ENCODE results near the gene ALS2. TPM values are rescaled to one million over a fixed set of nuclear protein-coding genes. Genes with fewer than 3 reads are reported as not detected.
"Not testable (repeated sequence)": the region's sequence is repeated elsewhere in the genome, so short reads cannot be mapped to it uniquely, and the experiment has no call there.

ALS2 gene
- total RNA-seq, 2 donors from 2014 or later: 14.3 to 15.8 TPM

- no peak for ATAC-seq (replicated peaks in 1 of 2)
- no peak overlapping the region for H3K4me3 Mint-ChIP-seq
- H3K4me1 Mint-ChIP-seq (ENCODE audit: low read depth): no peaks in the 10 kb centered on the region
- H3K27ac Mint-ChIP-seq: no peak overlapping the region
- no peaks in the 10 kb centered on the region for H3K36me3 Mint-ChIP-seq (ENCODE audit: insufficient read depth in 2 of 2)
- no peaks in the 10 kb centered on the region for H3K9me3 Mint-ChIP-seq
- H3K27me3 Mint-ChIP-seq (ENCODE audit: low read depth): no peaks in the 10 kb centered on the region
- no peak for DNase-seq
These were observed 106.4 kb downstream of the ALS2 start for GRCh38 chr2:201674298-201674697.

- H3K9me3 Mint-ChIP-seq: no peaks in the 10 kb centered on the region
- DNase-seq: no peak
- H3K36me3 Mint-ChIP-seq (ENCODE audit: insufficient read depth in 2 of 2): no peaks in the 10 kb centered on the region
- no peaks in the 10 kb centered on the region for H3K4me1 Mint-ChIP-seq (ENCODE audit: low read depth)
- no peak overlapping the region for H3K4me3 Mint-ChIP-seq
- no peak overlapping the region for H3K27ac Mint-ChIP-seq
- ATAC-seq (replicated peaks in 1 of 2): no peak
- no peaks in the 10 kb centered on the region for H3K27me3 Mint-ChIP-seq (ENCODE audit: low read depth)
These were observed 107.2 kb downstream of the ALS2 start for GRCh38 chr2:201673546-201673945.

GRCh38 chr2:201671205-201671604, 109.5 kb downstream of the ALS2 start:
- not testable (repeated sequence) for H3K4me3 Mint-ChIP-seq; H3K9me3 Mint-ChIP-seq; H3K36me3 Mint-ChIP-seq (ENCODE audit: insufficient read depth in 2 of 2); H3K4me1 Mint-ChIP-seq (ENCODE audit: low read depth); H3K27ac Mint-ChIP-seq; H3K27me3 Mint-ChIP-seq (ENCODE audit: low read depth); DNase-seq; ATAC-seq (replicated peaks in 1 of 2)

- Mint-ChIP-seq H3K36me3 (ENCODE audit: insufficient read depth in 2 of 2) (no peaks in the 10 kb centered on the region), H3K4me3 (no peak overlapping the region), H3K27ac (no peak overlapping the region)
These were observed 110.9 kb downstream of the ALS2 start for GRCh38 chr2:201669865-201670264.

DNA sequence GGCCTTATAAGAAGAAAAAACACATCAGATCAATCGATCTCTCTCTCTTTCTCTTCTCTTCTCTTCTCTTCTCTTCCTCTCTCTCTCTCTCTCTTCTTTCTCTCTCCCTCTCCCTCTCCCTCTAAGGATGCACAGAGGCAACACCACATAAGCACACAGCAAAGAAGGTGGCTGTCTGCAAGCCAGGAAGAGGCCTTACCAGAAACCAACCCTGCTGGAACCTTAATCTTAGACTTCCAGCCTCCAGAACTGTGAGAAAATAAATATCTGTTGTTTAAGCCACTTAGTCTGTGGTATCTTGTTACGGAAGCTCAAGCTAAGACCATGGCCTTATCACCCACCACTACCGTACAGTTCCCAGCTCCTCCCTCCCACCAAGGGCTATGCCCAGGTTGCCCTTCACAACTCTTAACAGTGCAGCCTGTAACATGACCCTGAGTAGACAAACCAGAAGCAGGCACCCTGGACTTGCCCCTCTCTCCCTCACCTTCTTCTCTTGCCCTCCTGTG, 112.3 kb downstream of the ALS2 start:
- ATAC-seq (replicated peaks in 1 of 2) (no peak), DNase-seq (no peak)
- no peak overlapping the region for H3K27ac Mint-ChIP-seq
- no peaks in the 10 kb centered on the region for H3K36me3 Mint-ChIP-seq (ENCODE audit: insufficient read depth in 2 of 2)
- no peak overlapping the region for H3K4me3 Mint-ChIP-seq
- H3K4me1 Mint-ChIP-seq (ENCODE audit: low read depth): no peaks in the 10 kb centered on the region
- no peaks in the 10 kb centered on the region for H3K9me3 Mint-ChIP-seq
- no peaks in the 10 kb centered on the region for H3K27me3 Mint-ChIP-seq (ENCODE audit: low read depth)

More at GRCh38 chr2:201669865-201670264, 110.9 kb downstream of the ALS2 start:
- Mint-ChIP-seq H3K9me3 (no peaks in the 10 kb centered on the region), H3K4me1 (ENCODE audit: low read depth) (no peaks in the 10 kb centered on the region), H3K27me3 (ENCODE audit: low read depth) (no peaks in the 10 kb centered on the region)
- no peak for DNase-seq
- no peak for ATAC-seq (replicated peaks in 1 of 2)

GRCh38 chr2:201664334-201664733, 116.4 kb downstream of the ALS2 start:
- no peaks in the 10 kb centered on the region for H3K9me3 Mint-ChIP-seq
- ATAC-seq (replicated peaks in 1 of 2) (no peak), DNase-seq (no peak)
- H3K27me3 Mint-ChIP-seq (ENCODE audit: low read depth): no peaks in the 10 kb centered on the region
- H3K27ac Mint-ChIP-seq: no peak overlapping the region
- no peaks in the 10 kb centered on the region for H3K36me3 Mint-ChIP-seq (ENCODE audit: insufficient read depth in 2 of 2)
- no peaks in the 10 kb centered on the region for H3K4me1 Mint-ChIP-seq (ENCODE audit: low read depth)
- no peak overlapping the region for H3K4me3 Mint-ChIP-seq

DNA sequence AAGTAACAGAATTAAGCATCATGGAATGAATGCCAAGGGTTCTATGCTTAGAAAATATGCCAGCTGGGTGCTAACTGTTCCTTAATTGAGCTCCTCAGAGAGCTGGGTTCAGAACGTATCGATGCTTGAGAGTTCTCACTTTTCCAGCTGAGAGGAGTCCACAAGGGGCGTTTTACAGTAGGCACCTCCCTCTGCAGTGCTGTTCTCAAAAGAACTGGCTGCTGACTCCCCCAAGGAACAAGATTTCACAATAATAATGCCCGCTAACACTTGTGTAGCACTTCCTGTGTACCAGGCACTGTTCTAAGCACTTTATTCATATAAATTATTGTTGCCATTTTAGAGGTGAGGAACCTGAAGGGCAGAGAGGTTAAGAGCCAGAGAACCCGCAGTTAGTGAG, 119.4 kb downstream of the ALS2 start:
- Mint-ChIP-seq H3K27me3 (ENCODE audit: low read depth) (no peaks in the 10 kb centered on the region), H3K4me1 (ENCODE audit: low read depth) (no peaks in the 10 kb centered on the region), H3K9me3 (no peaks in the 10 kb centered on the region), H3K36me3 (ENCODE audit: insufficient read depth in 2 of 2) (no peaks in the 10 kb centered on the region), H3K4me3 (no peak overlapping the region), H3K27ac (no peak overlapping the region)
- DNase-seq (no peak), ATAC-seq (replicated peaks in 1 of 2) (no peak)

DNA sequence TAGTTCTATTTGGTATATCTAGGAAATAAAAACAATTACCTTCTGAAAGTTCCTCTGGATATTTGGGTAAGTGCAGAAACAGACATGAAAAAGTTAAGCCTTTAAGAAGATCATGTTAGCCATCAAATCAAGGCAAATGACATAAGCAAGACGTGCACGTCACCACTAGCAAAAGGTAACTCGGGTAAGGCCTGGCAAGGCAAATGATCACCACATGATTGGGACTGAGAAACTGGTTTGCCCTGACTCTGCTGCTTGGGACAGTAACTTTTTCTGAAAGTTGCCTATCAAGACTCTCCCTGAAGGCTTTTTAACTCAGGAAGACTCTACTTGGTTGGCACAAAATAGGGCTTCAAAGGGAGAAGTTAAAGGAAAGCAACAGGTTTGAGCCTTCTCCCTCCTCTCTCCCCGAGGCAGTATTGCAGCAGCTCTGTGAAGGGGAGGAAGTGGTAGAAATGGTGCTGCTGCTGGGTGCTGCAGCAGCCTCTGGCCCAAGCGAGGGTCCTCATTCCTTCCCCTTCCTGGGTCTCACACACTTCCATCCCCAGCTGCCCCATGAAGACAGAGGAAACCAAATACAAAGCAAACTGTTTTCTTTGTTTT, 120.3 kb downstream of the ALS2 start:
- no peak overlapping the region for H3K27ac Mint-ChIP-seq
- H3K4me3 Mint-ChIP-seq: no peak overlapping the region
- no peaks in the 10 kb centered on the region for H3K27me3 Mint-ChIP-seq (ENCODE audit: low read depth)
- H3K36me3 Mint-ChIP-seq (ENCODE audit: insufficient read depth in 2 of 2): no peaks in the 10 kb centered on the region
- no peaks in the 10 kb centered on the region for H3K4me1 Mint-ChIP-seq (ENCODE audit: low read depth)
- no peaks in the 10 kb centered on the region for H3K9me3 Mint-ChIP-seq
- no peak for DNase-seq
- no peak for ATAC-seq (replicated peaks in 1 of 2)

GRCh38 chr2:201656740-201657139, 124.0 kb downstream of the ALS2 start:
- Mint-ChIP-seq H3K27me3 (ENCODE audit: low read depth) (peaks cover 13% of the 10 kb centered on the region), H3K4me3 (no peak overlapping the region), H3K9me3 (no peaks in the 10 kb centered on the region), H3K27ac (no peak overlapping the region), H3K36me3 (ENCODE audit: insufficient read depth in 2 of 2) (no peaks in the 10 kb centered on the region), H3K4me1 (ENCODE audit: low read depth) (peaks cover 8% of the 10 kb centered on the region)
- no peak for DNase-seq
- no peak for ATAC-seq (replicated peaks in 1 of 2)

- peak in 1 of 2 donors; percentile 50 for ATAC-seq (replicated peaks in 1 of 2)
- Mint-ChIP-seq H3K36me3 (ENCODE audit: insufficient read depth in 2 of 2) (no peaks in the 10 kb centered on the region), H3K27me3 (ENCODE audit: low read depth) (peaks cover 13% of the 10 kb centered on the region), H3K27ac (no peak overlapping the region), H3K4me1 (ENCODE audit: low read depth) (peaks cover 8% of the 10 kb centered on the region), H3K4me3 (no peak overlapping the region), H3K9me3 (no peaks in the 10 kb centered on the region)
- no peak for DNase-seq
These were observed 124.6 kb downstream of the ALS2 start for GRCh38 chr2:201656102-201656501.

- Mint-ChIP-seq H3K27ac (no peak overlapping the region), H3K4me3 (no peak overlapping the region), H3K36me3 (ENCODE audit: insufficient read depth in 2 of 2) (no peaks in the 10 kb centered on the region), H3K4me1 (ENCODE audit: low read depth) (peaks cover 8% of the 10 kb centered on the region), H3K27me3 (ENCODE audit: low read depth) (peaks cover 13% of the 10 kb centered on the region), H3K9me3 (no peaks in the 10 kb centered on the region)
- DNase-seq (no peak), ATAC-seq (replicated peaks in 1 of 2) (no peak)
These were observed 125.9 kb downstream of the ALS2 start for GRCh38 chr2:201654616-201655384.

DNA sequence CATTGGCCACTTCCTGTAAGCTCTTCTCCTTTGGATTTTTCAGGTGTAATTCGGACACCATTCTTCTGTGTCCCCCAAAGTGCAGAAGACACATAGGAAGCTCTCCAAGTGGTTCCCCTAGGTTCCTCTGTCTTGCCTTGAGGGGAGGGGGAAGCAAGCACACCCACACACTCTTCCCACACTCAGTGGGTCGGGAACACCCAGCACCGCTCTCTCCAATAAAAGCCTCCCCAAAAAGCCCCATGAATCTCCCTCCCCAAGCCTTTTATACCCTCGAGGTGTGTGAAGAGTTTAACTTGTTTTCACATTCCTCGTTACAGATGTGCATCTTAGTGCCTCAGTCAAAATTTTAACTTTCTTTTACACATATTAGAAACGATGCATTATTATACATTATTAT, 127.5 kb downstream of the ALS2 start:
- no peaks in the 10 kb centered on the region for H3K36me3 Mint-ChIP-seq (ENCODE audit: insufficient read depth in 2 of 2)
- no peaks in the 10 kb centered on the region for H3K9me3 Mint-ChIP-seq
- ATAC-seq (replicated peaks in 1 of 2) (no peak), DNase-seq (no peak)
- H3K27ac Mint-ChIP-seq: no peak overlapping the region
- H3K27me3 Mint-ChIP-seq (ENCODE audit: low read depth): peaks cover 13% of the 10 kb centered on the region
- H3K4me3 Mint-ChIP-seq: no peak overlapping the region
- H3K4me1 Mint-ChIP-seq (ENCODE audit: low read depth): peaks cover 8% of the 10 kb centered on the region
